Kidney (tissue), 14 donors: ENCODE measurements around the gene ZDHHC14. TPM values are rescaled to one million over a fixed set of nuclear protein-coding genes. Genes with fewer than 3 reads are reported as not detected.

Source experiments
- DNase-seq, 5 donors: peaks; one replicate each; pipeline ENCODE4 v3.0.0-alpha.2; 2013 to 2020
- FAIRE-seq: peaks from 2 replicates; lab custom pipeline; 2012; peaks lifted over from hg19 to GRCh38; lab: Jason Lieb, UNC
- H3K27ac ChIP-seq, 2 donors: one replicate each; pipeline ENCODE4 v1.7.0; 2013; ENCODE audit warnings: low read depth in 2 of 2, low read length in 2 of 2, inconsistent platforms in 1 of 2
- H3K27me3 ChIP-seq: one replicate; pipeline ENCODE4 v1.7.1; 2013; ENCODE audit warnings: low read length, inconsistent platforms; ENCODE audit not compliant: control insufficient read depth, insufficient read depth
- H3K36me3 ChIP-seq, 3 donors: one replicate each; pipeline versions ENCODE4 v1.7.0 to v1.7.1; 2013; ENCODE audit warnings: low read length in 3 of 3, control low read depth in 1 of 3, inconsistent platforms in 1 of 3; ENCODE audit not compliant: insufficient read depth in 3 of 3, control insufficient read depth in 2 of 3
- H3K4me1 ChIP-seq, 3 donors: one replicate each; pipeline versions ENCODE4 v1.7.0 to v1.7.1; 2013; ENCODE audit warnings: low read length in 3 of 3, inconsistent platforms in 1 of 3, low read depth in 1 of 3; ENCODE audit not compliant: control insufficient read depth in 2 of 3, insufficient read depth in 2 of 3
- H3K4me3 ChIP-seq, 3 donors: one replicate each; pipeline versions ENCODE4 v1.7.0 to v1.8.1; 2013; ENCODE audit warnings: low read length in 3 of 3, control low read depth in 1 of 3, inconsistent platforms in 1 of 3
- H3K9ac ChIP-seq, 3 donors: one replicate each; pipeline versions ENCODE4 v1.7.0 to v1.7.1; 2013; ENCODE audit warnings: low read length in 3 of 3, control low read depth in 1 of 3, inconsistent platforms in 1 of 3
- H3K9me3 ChIP-seq, 3 donors: one replicate each; pipeline versions ENCODE4 v1.7.0 to v1.7.1; 2013; ENCODE audit warnings: low read length in 3 of 3, control low read depth in 1 of 3, inconsistent platforms in 1 of 3; ENCODE audit not compliant: control insufficient read depth in 2 of 3, insufficient read depth in 1 of 3
- intact Hi-C: fragments of 100-400 bp; cut with DNase I; formaldehyde crosslinking; loops from one replicate; pipeline ENCODE4 v1.11.1; 2022
- polyA plus RNA-seq: library from polyadenylated mRNA; stranded (reverse); fragments of 350-450 nt; fragmentation: Illumina TruSeq; extraction: RNeasy Lipid Tissue Mini Kit (QIAGEN cat#74804); gene quantifications from one replicate; pipeline ENCODE4 v1.2.3, GENCODE V29; 2014; ENCODE audit warnings: low read depth, low replicate concordance; ENCODE audit not compliant: insufficient read depth
- total RNA-seq: library from RNA; stranded (reverse); fragmentation: NEBNext Ultra II Directional; extraction: Animal tissue kit (Norgen Biotek cat#: 25700); gene quantifications from one replicate; pipeline ENCODE4 v1.2.1, GENCODE V29; 2021
- TF ChIP-seq, protein P1 (sequence below): IDR thresholded peaks from 3 replicates; pipeline ENCODE4 v1.5.1; 2012; ENCODE audit warnings: mild to moderate bottlenecking, moderate library complexity, borderline replicate concordance; ENCODE audit not compliant: insufficient read depth; ENCODE audit errors: extremely low read depth
- donor health status: control.
- donor health status: control.
- donor health status: control.
- donor health status: control.
- donor health status: control.
- donor health status: DM: yes; HTN: yes; CAD: no.
- donor health status: Normal renal cell carcinoma (clear cell type).

The ZDHHC14 gene
- total and polyA plus RNA-seq, 2 donors from 2014 or later: 13.5 to 26.7 TPM

GRCh38 chr6:157711060-157711459 is 330.1 kb downstream of the ZDHHC14 start:
- H3K27me3 ChIP-seq: no peaks in the 10 kb centered on the region
- H3K27ac ChIP-seq: no peak overlapping the region
- no peak overlapping the region for H3K9ac ChIP-seq
- no peaks in the 10 kb centered on the region for H3K9me3 ChIP-seq
- no peak for DNase-seq
- intact Hi-C loops: no loop called here
- H3K36me3 ChIP-seq: no peaks in the 10 kb centered on the region
- H3K4me1 ChIP-seq: no peaks in the 10 kb centered on the region
- H3K4me3 ChIP-seq: no peak overlapping the region
- FAIRE-seq: no peak
- TF ChIP-seq, protein P1, sequence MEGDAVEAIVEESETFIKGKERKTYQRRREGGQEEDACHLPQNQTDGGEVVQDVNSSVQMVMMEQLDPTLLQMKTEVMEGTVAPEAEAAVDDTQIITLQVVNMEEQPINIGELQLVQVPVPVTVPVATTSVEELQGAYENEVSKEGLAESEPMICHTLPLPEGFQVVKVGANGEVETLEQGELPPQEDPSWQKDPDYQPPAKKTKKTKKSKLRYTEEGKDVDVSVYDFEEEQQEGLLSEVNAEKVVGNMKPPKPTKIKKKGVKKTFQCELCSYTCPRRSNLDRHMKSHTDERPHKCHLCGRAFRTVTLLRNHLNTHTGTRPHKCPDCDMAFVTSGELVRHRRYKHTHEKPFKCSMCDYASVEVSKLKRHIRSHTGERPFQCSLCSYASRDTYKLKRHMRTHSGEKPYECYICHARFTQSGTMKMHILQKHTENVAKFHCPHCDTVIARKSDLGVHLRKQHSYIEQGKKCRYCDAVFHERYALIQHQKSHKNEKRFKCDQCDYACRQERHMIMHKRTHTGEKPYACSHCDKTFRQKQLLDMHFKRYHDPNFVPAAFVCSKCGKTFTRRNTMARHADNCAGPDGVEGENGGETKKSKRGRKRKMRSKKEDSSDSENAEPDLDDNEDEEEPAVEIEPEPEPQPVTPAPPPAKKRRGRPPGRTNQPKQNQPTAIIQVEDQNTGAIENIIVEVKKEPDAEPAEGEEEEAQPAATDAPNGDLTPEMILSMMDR: no peak

DNA sequence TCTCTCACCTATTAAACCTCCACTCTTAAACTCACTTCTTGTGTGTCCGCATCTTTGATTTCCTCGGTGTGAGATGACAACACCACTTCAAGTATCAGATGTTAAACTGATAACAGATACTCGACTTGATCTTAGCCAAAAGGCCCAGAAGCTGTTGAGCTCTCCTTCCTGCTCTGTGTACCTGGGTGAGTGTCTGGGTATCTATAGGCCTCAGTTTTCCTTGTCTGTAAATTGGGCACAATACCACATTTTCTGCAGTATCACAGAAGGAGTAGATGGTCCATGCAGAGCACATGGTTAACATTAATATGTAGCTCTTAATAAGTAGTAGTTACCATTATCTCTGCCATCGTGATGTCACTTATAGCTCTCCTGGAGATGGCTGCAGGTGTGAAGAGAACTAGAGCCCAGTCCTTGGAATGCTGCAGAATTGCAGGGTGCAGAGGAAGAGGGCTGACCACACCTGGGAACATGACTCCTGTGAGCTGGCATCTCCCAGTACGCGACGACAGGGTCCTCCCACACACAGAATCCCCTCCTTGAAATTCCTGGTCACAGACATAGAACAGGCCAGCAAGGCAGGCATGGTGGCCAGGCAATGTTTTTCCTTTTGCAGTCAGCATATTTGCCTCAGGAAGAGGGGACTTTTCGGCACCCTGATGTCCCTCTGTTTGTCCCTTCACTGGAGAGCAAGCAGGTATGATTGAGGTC is 331.8 kb downstream of the ZDHHC14 start:
- peak in 3 of 5 donors; percentile 26 to 40 (median 29) for DNase-seq
- intact Hi-C loops: no loop called here
- H3K36me3 ChIP-seq: no peaks in the 10 kb centered on the region
- H3K4me1 ChIP-seq: peaks cover 0 to 7% (median 0%) of the 10 kb centered on the region in 3 donors
- H3K9ac ChIP-seq: no peak overlapping the region
- H3K9me3 ChIP-seq: no peaks in the 10 kb centered on the region
- H3K27me3 ChIP-seq: no peaks in the 10 kb centered on the region
- FAIRE-seq: no peak
- TF ChIP-seq, protein P1: no peak
- no peak overlapping the region for H3K4me3 ChIP-seq
- H3K27ac ChIP-seq: no peak overlapping the region

DNA sequence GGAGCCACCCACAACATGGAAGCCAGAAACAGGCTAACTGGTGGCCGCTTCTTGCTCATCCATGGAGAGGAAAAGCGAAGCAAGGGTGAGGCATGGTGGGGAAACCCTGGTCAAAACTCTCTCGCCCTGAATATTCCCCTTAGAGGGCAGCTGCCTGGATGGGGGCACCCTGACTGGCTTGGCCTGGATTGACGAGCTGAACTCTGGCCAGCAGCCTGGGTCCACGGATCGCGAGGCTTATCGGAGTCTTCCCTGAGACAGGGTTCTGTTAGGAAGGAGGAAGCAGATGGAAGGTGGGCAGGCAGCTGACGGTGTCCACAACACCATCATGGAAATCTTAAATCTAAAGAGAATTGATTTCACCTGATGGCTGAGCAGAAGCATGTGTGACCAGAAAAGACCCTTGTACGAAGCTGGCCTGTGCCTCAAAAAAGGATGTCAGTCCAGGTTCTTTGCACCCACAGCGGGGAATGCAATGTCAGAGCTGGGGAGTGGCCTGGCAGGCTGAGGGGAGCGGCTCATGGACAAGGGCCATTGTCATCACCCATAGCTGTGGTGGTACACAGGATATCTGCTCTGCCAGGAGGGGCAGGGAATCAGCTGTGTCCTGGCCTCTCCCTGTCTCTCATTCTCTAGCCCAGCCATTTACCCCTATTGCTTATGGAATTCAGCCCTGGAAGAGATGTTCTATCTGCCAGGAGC is 332.6 kb downstream of the ZDHHC14 start:
- Histone ChIP-seq H3K4me1 (peaks cover 0 to 7% (median 0%) of the 10 kb centered on the region in 3 donors), H3K27me3 (no peaks in the 10 kb centered on the region), H3K9ac (no peak overlapping the region), H3K27ac (no peak overlapping the region), H3K9me3 (no peaks in the 10 kb centered on the region), H3K4me3 (no peak overlapping the region), H3K36me3 (no peaks in the 10 kb centered on the region)
- DNase-seq: no peak
- FAIRE-seq: no peak
- TF ChIP-seq, protein P1: no peak
- intact Hi-C loops: no loop called here
